Activated CD8-positive, alpha-beta memory T cell treated with anti-CD3 and anti-CD28 coated beads, Interleukin-2, amount 10 ng/mL, durations not matched to agents 7 days and 5 days (primary cell): Measurements from ENCODE around the gene RPN2. TPM values are rescaled to one million over a fixed set of nuclear protein-coding genes. Genes with fewer than 3 reads are reported as not detected.

ENCODE experiments used
- ATAC-seq: fragments of 150-1000 bp; cut with Tn5 transposase; one replicate; pipeline ENCODE4 v1.10.0; 2021; ENCODE audit warnings: moderate library complexity
- CTCF ChIA-PET: fragments of 350-600 bp; sonication (Branson Sonifier 250); formaldehyde crosslinking; loops from one replicate; lab custom pipeline; 2021; ENCODE audit warnings: antibody characterized with exemption; lab: Charles Lee
- DNase-seq: peaks from one replicate; pipeline ENCODE4 v3.0.0-alpha.2; 2020
- H3K27ac Mint-ChIP-seq: one replicate; pipeline ENCODE4 v1.8.0; 2021; ENCODE audit warnings: mild to moderate bottlenecking, mixed read lengths
- H3K27me3 Mint-ChIP-seq: one replicate; pipeline ENCODE4 v1.8.0; 2021; ENCODE audit warnings: mixed read lengths
- H3K36me3 Mint-ChIP-seq: one replicate; pipeline ENCODE4 v1.8.0; 2021; ENCODE audit warnings: mild to moderate bottlenecking, mixed read lengths
- H3K4me1 Mint-ChIP-seq: one replicate; pipeline ENCODE4 v1.8.0; 2021; ENCODE audit warnings: mixed read lengths
- H3K4me3 Mint-ChIP-seq: one replicate; pipeline ENCODE4 v1.8.0; 2021; ENCODE audit warnings: mild to moderate bottlenecking, moderate library complexity, mixed read lengths
- H3K9me3 Mint-ChIP-seq: one replicate; pipeline ENCODE4 v1.8.0; 2022; ENCODE audit warnings: low read depth, mixed read lengths
- total RNA-seq, 2 experiments: library from RNA; stranded (reverse); gene quantifications; one replicate each; pipeline ENCODE4 v1.2.3, GENCODE V29; 2021

Gene RPN2
- total RNA-seq, 2 experiments from 2014 or later, result 148 to 178 TPM

DNA sequence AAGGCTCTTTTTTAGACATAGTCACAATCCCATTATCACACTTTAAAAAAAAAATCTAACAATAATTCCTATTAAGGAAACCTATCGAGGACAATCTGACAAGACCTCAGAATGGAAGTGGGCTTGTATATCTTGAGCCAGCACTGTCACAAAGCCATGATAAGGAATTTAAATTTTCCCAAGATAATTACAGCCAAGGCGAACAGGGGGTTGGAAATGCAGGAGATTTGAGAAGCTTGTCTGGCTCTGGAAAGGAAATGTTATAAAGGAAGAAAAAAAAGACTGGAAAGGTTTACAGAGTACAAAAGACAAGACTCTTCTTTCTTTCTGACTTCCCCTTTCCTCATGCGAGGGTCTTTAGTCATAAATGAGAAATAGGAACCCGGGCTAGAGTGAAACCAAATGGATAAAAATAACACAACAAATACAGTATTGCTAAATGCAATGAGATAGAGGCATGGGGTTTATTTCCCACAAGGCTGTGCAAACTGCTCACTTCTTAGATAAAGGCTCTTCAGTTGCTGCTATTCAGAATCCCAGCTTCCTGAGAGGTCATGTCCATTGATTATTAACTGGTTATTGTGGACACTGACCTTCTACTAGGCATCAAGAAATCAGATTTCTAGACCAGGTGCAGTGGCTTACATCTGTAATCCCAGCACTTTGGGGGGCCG, 95.9 kb downstream of the RPN2 start:
- H3K27ac Mint-ChIP-seq, result no peak overlapping the region
- no peaks in the 10 kb centered on the region for H3K27me3 Mint-ChIP-seq
- no peak for ATAC-seq
- H3K4me3 Mint-ChIP-seq, result no peak overlapping the region
- H3K9me3 Mint-ChIP-seq, result no peaks in the 10 kb centered on the region
- peaks cover 9% of the 10 kb centered on the region for H3K4me1 Mint-ChIP-seq
- H3K36me3 Mint-ChIP-seq, result no peaks in the 10 kb centered on the region
- CTCF ChIA-PET, result interaction anchor here (1.0 kb wide), 1 partner anchor 260 kb away, joined by 3 read pairs; no protein-coding TSS in a partner anchor
- DNase-seq, result no peak

DNA sequence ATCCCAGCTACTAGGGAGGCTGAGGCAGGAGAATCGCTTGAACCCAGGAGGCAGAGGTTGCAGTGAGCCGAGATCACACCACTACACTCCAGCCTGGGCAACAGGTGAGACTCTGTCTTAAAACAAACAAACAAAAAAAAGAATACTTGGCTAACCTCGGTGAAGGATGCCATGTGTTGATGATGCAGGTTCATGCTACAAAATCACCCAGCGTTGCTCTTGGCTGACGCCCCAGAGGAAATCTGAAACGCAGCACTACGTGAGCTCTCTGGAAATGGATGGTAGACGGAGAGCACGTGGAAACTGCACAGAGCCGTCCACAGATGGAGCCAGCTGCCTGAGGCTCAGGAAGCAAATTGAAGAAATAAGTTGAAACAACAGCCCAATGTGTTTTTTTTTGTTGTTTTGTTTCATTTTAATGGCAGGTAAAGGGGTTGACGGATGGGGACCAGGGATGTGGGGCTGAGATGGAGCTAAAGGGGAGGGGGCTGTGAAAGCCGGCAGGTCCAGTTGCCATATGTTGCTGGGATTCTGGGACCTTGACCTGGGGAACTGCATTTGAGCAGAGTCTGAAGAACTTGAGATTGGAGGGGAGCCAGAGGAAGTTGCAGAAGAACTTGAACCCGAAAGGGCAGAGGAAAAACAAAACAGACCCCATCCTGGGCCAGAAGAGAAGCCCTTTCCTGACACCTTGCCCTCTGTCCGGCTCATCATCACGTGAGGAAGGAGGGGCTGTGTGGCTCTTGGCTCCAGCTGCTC, 97.5 kb downstream of the RPN2 start:
- CTCF ChIA-PET, result interaction anchor here (1.0 to 2.7 kb wide), 6 partner anchors 8 to 258 kb away, joined by 3 to 16 read pairs (median 4); partner anchors contain the start of gene MANBAL
- no peaks in the 10 kb centered on the region for H3K9me3 Mint-ChIP-seq
- H3K4me3 Mint-ChIP-seq, result no peak overlapping the region
- DNase-seq (no peak), ATAC-seq (peak; percentile 47)
- peaks cover 2% of the 10 kb centered on the region for H3K27me3 Mint-ChIP-seq
- peaks cover 9% of the 10 kb centered on the region for H3K4me1 Mint-ChIP-seq
- H3K36me3 Mint-ChIP-seq, result no peaks in the 10 kb centered on the region
- H3K27ac Mint-ChIP-seq, result no peak overlapping the region

DNA sequence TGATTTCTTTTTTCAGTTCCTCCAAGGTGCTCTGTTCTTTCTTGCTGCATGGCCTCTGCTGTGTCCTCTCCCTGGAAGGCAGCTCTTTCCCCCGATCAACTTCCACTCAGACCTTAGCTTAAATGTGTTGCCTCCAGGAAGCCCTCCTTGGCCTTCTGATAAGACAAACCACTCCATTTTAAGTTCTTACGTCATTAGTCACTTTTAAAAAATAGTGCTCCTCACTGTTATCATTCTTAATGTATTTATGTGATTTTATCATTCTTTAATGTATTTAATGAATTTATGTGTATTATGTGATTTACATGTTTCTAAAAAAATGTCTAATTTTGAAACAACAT, 98.1 kb downstream of the RPN2 start:
- ATAC-seq (no peak), DNase-seq (no peak)
- CTCF ChIA-PET, result interaction anchor here (1.0 to 2.7 kb wide), 5 partner anchors 8 to 257 kb away, joined by 3 to 16 read pairs (median 5); partner anchors contain the start of gene MANBAL
- Mint-ChIP-seq H3K27me3 (peaks cover 7% of the 10 kb centered on the region), H3K4me3 (no peak overlapping the region), H3K36me3 (no peaks in the 10 kb centered on the region), H3K4me1 (peaks cover 9% of the 10 kb centered on the region), H3K9me3 (no peaks in the 10 kb centered on the region), H3K27ac (no peak overlapping the region)

DNA sequence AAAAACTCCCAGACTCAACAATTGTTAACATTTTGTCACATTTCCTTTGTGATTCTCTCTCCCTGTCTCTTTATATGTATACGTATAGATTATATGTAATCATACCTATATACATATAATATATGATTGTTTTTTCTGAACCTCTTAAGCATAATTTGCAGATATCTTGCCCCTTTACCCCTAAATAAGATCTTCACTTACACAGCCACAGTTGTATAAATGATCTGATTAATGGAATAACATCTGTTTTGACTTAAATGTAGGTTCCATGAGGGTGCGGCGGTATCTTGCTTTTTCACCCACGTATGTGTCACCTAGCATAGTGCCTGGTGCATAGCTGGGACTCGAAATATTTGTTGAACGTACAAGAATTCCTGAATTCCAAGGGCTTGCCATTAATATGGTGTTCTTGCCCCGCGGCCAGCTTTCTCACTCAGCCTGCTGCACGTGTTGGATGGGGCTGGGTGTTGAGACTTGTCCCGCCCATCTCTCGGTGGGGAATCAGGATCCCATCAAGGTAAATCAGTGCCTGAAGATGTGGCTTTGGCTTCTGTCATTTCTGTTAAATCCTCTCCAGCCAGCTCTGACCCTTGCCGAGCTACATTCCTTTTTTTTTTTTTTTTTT, 99.9 kb downstream of the RPN2 start:
- no peak overlapping the region for H3K27ac Mint-ChIP-seq
- H3K4me1 Mint-ChIP-seq, result peaks cover 9% of the 10 kb centered on the region
- H3K9me3 Mint-ChIP-seq, result no peaks in the 10 kb centered on the region
- CTCF ChIA-PET, result interaction anchor here (0.6 to 2.3 kb wide), 3 partner anchors 9 to 941 kb away, joined by 3 to 7 read pairs (median 3); no protein-coding TSS in a partner anchor
- no peak overlapping the region for H3K4me3 Mint-ChIP-seq
- no peaks in the 10 kb centered on the region for H3K36me3 Mint-ChIP-seq
- H3K27me3 Mint-ChIP-seq, result peaks cover 12% of the 10 kb centered on the region
- DNase-seq (no peak), ATAC-seq (no peak)

DNA sequence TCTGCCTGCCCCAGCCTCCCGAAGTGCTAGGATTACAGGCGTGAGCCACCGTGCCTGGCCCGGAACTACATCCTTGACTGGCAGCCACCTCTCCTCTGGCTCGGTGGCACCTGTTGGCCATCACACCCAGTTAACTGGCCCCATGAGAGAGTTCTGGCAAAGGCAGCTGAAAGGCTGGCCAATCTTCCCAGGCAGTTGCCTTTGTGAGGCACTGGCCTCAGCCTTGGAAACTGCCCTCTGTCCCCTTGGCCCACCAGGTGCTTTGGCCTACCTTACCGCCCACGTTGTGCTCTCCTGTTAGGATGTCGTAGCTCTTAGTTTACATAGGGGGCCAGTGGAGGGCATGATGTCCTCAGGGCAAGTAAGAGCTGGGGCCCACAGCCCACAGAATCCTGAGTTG, 100.7 kb downstream of the RPN2 start:
- Mint-ChIP-seq H3K4me1 (peaks cover 9% of the 10 kb centered on the region), H3K36me3 (no peaks in the 10 kb centered on the region), H3K27me3 (peaks cover 13% of the 10 kb centered on the region), H3K27ac (no peak overlapping the region), H3K4me3 (no peak overlapping the region), H3K9me3 (no peaks in the 10 kb centered on the region)
- ATAC-seq, result no peak
- CTCF ChIA-PET, result interaction anchor here (0.8 to 2.3 kb wide), 3 partner anchors 10 to 105 kb away, joined by 3 to 7 read pairs (median 3); no protein-coding TSS in a partner anchor
- DNase-seq, result no peak

DNA sequence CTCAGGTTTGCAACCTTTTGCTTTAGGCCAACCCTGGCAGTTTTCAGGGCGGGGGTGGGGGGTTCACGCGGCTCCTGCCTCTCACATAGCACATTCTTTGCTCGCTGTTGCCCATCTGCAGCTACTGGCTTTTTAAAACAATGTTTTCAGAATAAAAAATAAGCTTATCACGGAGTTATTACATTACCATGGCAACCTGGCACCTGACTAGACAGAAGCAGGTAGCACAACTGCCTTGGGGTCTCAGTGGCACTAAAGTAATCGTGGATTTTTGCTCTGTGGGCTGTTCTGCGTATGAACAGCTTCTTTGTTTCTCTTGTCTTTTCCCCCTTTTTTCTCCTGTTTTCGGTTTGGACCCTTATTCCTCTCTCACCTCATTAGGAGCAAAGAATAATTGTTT, 101.3 kb downstream of the RPN2 start:
- DNase-seq (no peak), ATAC-seq (no peak)
- Mint-ChIP-seq H3K4me3 (no peak overlapping the region), H3K27ac (no peak overlapping the region), H3K27me3 (peaks cover 16% of the 10 kb centered on the region), H3K9me3 (no peaks in the 10 kb centered on the region), H3K4me1 (peaks cover 9% of the 10 kb centered on the region), H3K36me3 (no peaks in the 10 kb centered on the region)
- CTCF ChIA-PET, result interaction anchor here (0.8 to 2.3 kb wide), 3 partner anchors 10 to 105 kb away, joined by 3 to 7 read pairs (median 3); no protein-coding TSS in a partner anchor

DNA sequence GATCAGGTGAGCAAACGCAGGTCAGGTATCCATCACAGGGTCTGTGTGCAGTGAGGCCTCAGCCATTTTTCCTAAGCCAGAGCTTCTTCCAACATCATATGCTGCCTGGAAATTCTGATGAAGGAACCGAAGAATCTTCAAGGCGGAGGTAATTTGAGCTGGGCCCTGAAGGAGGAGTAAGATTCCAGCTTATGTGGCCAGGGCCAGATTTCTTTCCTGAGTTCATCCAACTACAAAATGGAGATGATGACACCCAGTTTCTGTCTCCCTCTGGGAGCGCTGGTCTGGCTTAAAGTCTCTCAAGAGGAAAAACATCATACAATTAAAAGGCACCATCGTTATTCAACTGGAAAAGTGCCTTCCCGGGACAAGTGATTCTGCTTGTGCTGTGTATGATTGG, 103.4 kb downstream of the RPN2 start:
- Mint-ChIP-seq H3K36me3 (no peaks in the 10 kb centered on the region), H3K27ac (no peak overlapping the region), H3K9me3 (no peaks in the 10 kb centered on the region), H3K27me3 (peaks cover 16% of the 10 kb centered on the region), H3K4me1 (no peaks in the 10 kb centered on the region), H3K4me3 (no peak overlapping the region)
- CTCF ChIA-PET, result interaction anchor here (1.1 kb wide), 1 partner anchor 102 kb away, joined by 3 read pairs; no protein-coding TSS in a partner anchor
- ATAC-seq (no peak), DNase-seq (no peak)

DNA sequence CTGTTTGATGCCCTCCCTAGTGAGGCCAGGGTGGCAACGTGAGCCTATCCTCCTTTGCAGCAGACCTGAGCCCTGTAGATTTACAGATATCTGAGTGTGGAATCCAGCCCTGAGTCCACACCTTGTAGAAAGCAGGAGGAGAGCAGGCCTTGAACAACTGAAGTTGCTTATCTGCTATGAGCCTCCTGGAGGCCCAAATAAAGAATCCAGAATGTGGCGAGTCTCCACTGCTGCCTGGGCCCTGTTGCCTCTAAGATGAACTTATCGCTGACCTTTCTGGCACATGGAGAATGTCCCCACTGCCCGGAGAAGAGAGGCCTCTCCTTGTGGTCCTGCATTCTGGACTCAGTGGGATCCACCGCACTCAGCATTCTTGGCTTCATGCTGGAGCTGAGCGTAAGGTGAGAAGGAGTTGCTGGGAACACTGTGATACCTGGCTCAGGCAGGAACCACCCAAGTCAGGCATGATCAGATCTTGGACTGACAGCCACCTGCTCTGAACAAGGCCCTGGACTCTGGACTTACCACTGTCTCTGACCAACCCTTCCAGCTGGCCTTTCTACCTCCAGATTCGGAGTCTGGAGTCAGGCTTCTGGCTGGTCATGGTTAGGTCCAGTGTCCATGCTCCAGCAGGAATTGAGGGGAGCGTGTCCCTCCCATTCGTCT, 104.5 kb downstream of the RPN2 start:
- H3K9me3 Mint-ChIP-seq, result no peaks in the 10 kb centered on the region
- no peaks in the 10 kb centered on the region for H3K36me3 Mint-ChIP-seq
- H3K27me3 Mint-ChIP-seq, result peaks cover 16% of the 10 kb centered on the region
- ATAC-seq, result no peak
- CTCF ChIA-PET, result interaction anchor here (1.3 kb wide), 1 partner anchor 13 kb away, joined by 3 read pairs; no protein-coding TSS in a partner anchor
- peaks cover 3% of the 10 kb centered on the region for H3K4me1 Mint-ChIP-seq
- H3K4me3 Mint-ChIP-seq, result no peak overlapping the region
- DNase-seq, result no peak
- H3K27ac Mint-ChIP-seq, result no peak overlapping the region

DNA sequence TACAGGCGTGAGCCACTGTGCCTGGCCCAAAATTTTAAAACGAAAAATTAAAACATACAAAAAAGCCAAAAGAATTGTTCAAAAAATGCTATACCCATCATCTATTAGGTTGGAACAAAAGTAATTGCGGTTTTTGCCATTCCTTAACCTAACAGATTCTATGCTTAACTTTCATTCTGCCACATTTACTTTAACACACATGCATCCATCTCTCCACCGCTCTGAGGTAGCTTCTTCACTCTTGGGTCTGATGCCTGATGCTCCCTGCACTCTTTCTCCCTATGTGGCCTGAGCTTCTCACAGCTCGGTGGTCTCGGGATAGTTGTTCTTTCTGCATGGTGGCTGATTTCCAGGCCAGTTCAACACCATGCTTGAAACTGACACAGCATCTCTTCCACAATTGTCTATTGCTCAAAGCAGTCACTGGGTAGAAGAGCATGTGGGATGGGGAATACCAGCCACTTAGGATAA, 105.6 kb downstream of the RPN2 start:
- Mint-ChIP-seq H3K4me3 (no peak overlapping the region), H3K9me3 (no peaks in the 10 kb centered on the region), H3K36me3 (no peaks in the 10 kb centered on the region), H3K27ac (no peak overlapping the region), H3K4me1 (peaks cover 7% of the 10 kb centered on the region), H3K27me3 (peaks cover 16% of the 10 kb centered on the region)
- ATAC-seq, result no peak
- no peak for DNase-seq
- CTCF ChIA-PET, result interaction anchor here (1.3 kb wide), 2 partner anchors 8 to 14 kb away, joined by 3 read pairs; no protein-coding TSS in a partner anchor

DNA sequence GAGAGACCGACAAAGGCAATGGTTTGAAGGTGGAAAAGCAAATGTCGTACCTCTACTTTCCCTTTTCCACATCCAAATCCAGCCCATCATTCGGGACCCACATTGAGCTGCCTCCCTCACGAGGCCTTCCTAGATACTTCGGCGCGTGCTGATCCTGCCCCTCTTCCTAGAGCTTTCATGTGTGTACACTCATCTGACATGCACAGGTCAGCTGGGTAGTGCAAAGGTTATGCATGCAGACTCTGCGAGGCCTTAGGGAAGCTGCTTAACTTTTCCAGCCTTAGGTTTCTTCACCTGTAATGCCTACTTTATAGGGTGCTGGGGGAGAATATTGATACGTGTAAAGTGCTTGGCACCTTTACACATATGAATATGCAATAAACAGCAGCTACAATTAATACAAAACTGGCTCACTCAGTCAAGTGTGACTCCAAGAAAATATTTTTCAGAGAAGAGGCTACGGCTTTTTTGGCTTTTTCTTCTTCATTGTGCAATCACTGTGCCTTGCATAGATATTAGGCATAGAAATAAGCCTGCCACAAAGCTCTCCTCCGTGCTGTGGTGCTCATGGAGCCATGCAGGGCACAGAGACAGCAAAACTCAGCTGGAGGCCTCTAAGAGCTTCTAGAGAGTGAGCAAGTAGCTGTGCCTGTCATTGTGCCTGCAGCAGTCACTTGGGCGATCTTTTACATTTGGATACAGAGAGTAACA, 106.7 kb downstream of the RPN2 start:
- no peak overlapping the region for H3K27ac Mint-ChIP-seq
- peaks cover 12% of the 10 kb centered on the region for H3K4me1 Mint-ChIP-seq
- no peak for ATAC-seq
- H3K27me3 Mint-ChIP-seq, result peaks cover 14% of the 10 kb centered on the region
- H3K36me3 Mint-ChIP-seq, result no peaks in the 10 kb centered on the region
- no peak for DNase-seq
- H3K4me3 Mint-ChIP-seq, result no peak overlapping the region
- no peaks in the 10 kb centered on the region for H3K9me3 Mint-ChIP-seq
- CTCF ChIA-PET, result interaction anchor here (1.3 kb wide), 1 partner anchor 9 kb away, joined by 3 read pairs; no protein-coding TSS in a partner anchor

DNA sequence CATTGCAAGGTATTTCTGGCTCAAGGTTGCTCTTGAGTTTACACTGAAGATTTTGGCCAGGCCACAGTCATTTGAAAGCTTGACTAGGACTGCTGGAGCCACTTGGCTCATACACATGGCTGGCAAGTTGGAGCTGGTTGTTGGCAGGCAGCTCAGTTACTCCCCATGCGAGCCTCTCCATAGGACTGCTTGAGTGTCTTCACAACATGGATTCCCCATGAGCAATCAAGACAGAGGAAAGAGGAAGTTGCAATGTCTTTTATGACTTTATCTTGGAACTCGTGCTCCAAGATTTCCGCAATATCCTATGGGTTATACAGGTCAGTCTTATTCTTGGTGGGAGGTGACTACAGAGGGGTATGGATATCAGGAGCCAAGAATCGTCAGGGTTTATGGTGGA, 109.0 kb downstream of the RPN2 start:
- H3K9me3 Mint-ChIP-seq, result no peaks in the 10 kb centered on the region
- peak overlapping the region; percentile 31 for H3K4me3 Mint-ChIP-seq
- DNase-seq (no peak), ATAC-seq (no peak)
- peaks cover 5% of the 10 kb centered on the region for H3K27me3 Mint-ChIP-seq
- peaks cover 15% of the 10 kb centered on the region for H3K36me3 Mint-ChIP-seq
- H3K4me1 Mint-ChIP-seq, result peaks cover 26% of the 10 kb centered on the region
- CTCF ChIA-PET, result interaction anchor here (1.9 kb wide), 2 partner anchors 12 to 240 kb away, joined by 5 read pairs; partner anchors contain the start of gene BLCAP
- H3K27ac Mint-ChIP-seq, result no peak overlapping the region

DNA sequence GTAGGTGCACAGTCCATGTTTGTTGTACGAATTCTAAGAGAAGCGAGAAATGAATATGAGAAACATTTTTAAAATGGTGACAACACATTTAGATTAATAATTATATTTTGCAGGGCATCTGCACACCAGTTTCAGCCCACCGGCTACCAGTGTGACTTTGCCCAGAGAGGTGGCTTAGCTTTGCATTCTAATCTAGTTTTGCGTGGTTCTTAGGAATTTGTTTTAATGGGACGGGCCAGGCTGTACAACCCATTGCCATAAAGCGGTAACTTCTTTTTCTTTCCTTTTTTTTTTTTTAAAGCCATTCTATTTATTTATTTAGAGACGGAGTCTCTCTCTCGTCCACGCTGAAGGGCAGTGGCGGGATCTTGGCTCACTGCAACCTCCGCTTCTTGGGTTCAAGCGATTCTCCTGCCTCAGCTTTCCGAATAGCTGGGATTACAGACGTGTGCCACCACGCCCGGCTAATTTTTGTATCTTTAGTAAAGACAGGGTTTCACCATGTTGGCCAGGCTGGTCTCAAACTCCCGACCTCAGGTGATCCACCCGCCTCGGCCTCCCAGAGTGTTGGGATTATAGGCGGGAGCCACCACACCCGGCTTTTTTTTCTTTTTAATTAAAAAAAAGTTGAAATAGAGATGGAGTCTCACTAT, 111.2 kb downstream of the RPN2 start:
- ATAC-seq (no peak), DNase-seq (no peak)
- H3K27ac Mint-ChIP-seq, result peak overlapping the region; percentile 91
- peaks cover 43% of the 10 kb centered on the region for H3K4me1 Mint-ChIP-seq
- H3K27me3 Mint-ChIP-seq, result no peaks in the 10 kb centered on the region
- H3K9me3 Mint-ChIP-seq, result no peaks in the 10 kb centered on the region
- CTCF ChIA-PET, result interaction anchor here (1.2 kb wide), 3 partner anchors 55 to 100 kb away, joined by 3 read pairs; no protein-coding TSS in a partner anchor
- peak overlapping the region; percentile 81 for H3K4me3 Mint-ChIP-seq
- peaks cover 21% of the 10 kb centered on the region for H3K36me3 Mint-ChIP-seq
